Measurements from ENCODE around the gene ATAD2B. TPM values are rescaled to one million over a fixed set of nuclear protein-coding genes. Genes with fewer than 3 reads are reported as not detected.
A peak's percentile ranks its signal among the peaks of the same experiment; 100 is the strongest.

The ATAD2B gene
- total RNA-seq, 4 donors from 2014 or later = 39.0 to 56.9 (median 45.2) TPM

DNA sequence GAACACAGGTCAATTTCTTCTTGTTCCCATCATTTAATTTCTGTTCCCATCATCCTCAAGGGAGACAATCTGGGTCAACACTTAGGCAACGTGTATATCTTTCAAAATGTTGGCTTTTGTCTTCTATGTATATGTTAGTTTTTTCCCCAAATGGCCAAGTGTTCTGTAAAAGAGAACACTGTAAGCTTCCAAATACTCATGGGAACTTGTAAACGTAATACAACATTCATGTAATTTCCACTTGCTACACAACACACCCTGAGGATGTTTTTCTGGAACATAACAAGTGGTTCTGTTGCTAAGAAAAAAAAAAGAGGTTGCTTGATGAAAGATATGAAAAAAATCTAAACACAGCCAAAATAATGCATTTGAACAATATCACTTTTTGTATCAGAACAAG lies 149.1 kb downstream of the ATAD2B start:
- Histone ChIP-seq H3K36me3 (peaks cover 0 to 43% (median 0%) of the 10 kb centered on the region in 3 donors), H3K4me3 (no peak overlapping the region), H3K4me1 (peaks cover 0 to 11% (median 0%) of the 10 kb centered on the region in 4 donors), H3K9me3 (no peaks in the 10 kb centered on the region), H3K27me3 (no peaks in the 10 kb centered on the region), H3K27ac (peak overlapping the region in 2 of 4 donors; percentile 36 to 54)
- peak in 1 of 2 donors; percentile 44 for TF ChIP-seq EP300 (IDR thresholded peaks at IDR 0.05)
- TF ChIP-seq, protein P1, sequence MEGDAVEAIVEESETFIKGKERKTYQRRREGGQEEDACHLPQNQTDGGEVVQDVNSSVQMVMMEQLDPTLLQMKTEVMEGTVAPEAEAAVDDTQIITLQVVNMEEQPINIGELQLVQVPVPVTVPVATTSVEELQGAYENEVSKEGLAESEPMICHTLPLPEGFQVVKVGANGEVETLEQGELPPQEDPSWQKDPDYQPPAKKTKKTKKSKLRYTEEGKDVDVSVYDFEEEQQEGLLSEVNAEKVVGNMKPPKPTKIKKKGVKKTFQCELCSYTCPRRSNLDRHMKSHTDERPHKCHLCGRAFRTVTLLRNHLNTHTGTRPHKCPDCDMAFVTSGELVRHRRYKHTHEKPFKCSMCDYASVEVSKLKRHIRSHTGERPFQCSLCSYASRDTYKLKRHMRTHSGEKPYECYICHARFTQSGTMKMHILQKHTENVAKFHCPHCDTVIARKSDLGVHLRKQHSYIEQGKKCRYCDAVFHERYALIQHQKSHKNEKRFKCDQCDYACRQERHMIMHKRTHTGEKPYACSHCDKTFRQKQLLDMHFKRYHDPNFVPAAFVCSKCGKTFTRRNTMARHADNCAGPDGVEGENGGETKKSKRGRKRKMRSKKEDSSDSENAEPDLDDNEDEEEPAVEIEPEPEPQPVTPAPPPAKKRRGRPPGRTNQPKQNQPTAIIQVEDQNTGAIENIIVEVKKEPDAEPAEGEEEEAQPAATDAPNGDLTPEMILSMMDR (IDR thresholded peaks at IDR 0.05) = no peak
- WGBS, 2 donors = 25 to 27% methylated on average over 2 of the region's 2 CpGs
- DNase-seq (ENCODE audit: low spot score in 2 of 2) = no peak

DNA sequence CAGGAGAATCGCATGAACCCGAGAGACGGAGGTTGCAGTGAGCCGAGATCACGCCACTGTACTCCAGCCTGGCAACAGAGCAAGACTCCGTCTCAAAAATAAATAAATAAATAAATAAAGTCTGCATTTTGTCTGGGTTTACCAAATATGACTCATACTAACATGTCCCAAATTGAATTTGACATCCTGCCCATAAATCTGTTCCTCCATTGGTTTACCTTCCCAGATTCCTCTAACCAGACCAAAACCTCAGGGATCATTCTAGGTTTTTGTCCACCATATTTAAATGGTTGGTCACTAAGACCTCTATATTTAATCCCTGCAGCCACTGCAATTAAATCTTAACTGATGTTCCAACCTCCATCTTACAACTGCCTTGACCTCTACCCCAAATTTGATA lies 150.9 kb downstream of the ATAD2B start:
- 93 to 96% methylated on average over 6 of the region's 6 CpGs for WGBS, 2 donors
- Histone ChIP-seq H3K27me3 (no peaks in the 10 kb centered on the region), H3K9me3 (no peaks in the 10 kb centered on the region), H3K36me3 (peaks cover 0 to 40% (median 0%) of the 10 kb centered on the region in 3 donors), H3K4me1 (peaks cover 0 to 11% (median 0%) of the 10 kb centered on the region in 4 donors), H3K27ac (no peak overlapping the region), H3K4me3 (no peak overlapping the region)
- no peak for DNase-seq (ENCODE audit: low spot score in 2 of 2)
- TF ChIP-seq, protein P1 (IDR thresholded peaks at IDR 0.05) = no peak
- TF ChIP-seq EP300 (IDR thresholded peaks at IDR 0.05) (no peak), POLR2A (IDR thresholded peaks at IDR 0.05) (no peak)

DNA sequence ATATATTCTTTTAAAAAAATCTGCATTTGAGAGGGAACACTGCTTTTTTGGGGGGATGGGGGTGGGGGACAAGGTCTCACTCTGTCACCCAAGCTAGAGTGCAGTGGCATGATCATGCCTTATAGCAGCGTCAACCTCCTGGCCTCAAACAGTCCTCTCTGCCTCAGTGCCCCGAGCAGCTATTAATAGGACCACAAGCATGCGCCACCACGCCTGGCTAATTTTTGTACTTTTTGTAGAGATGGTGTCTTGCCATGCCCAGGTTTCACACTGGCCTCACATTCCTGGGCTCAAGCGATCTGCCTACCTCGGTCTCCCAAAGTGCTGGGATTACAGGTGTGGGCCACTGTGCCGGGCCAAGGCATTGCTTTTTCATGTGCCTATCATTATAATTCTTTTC lies 154.2 kb downstream of the ATAD2B start:
- Histone ChIP-seq H3K27ac (no peak overlapping the region), H3K4me1 (peaks cover 0 to 6% (median 0%) of the 10 kb centered on the region in 4 donors), H3K9me3 (no peaks in the 10 kb centered on the region), H3K4me3 (no peak overlapping the region), H3K27me3 (no peaks in the 10 kb centered on the region), H3K36me3 (peaks cover 0 to 52% (median 0%) of the 10 kb centered on the region in 3 donors)
- DNase-seq (ENCODE audit: low spot score in 2 of 2) = no peak
- 96 to 97% methylated on average over 7 of the region's 7 CpGs for WGBS, 2 donors
- no peak for TF ChIP-seq POLR2A (IDR thresholded peaks at IDR 0.05)
- TF ChIP-seq EP300 (IDR thresholded peaks at IDR 0.05) = no peak
- TF ChIP-seq, protein P1 (IDR thresholded peaks at IDR 0.05) = no peak

DNA sequence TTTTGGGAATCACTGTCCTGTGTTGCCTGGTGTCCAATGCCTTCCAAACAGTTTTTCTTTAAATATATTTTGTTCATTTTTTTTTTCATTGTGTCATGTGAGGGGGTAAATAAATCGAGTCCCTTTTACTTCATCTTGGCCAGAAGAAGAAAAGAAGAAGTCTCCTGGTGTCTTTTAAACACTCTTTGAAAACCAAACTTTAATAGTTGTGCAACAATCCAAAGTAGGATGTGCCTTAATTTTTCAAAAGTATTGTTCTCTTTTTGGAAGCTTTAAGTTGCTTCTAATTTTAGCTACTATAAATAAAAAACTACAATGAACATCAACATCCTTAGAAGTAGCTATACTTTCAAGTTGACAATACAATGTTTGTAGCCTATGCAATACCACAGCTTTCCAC lies 154.9 kb downstream of the ATAD2B start:
- Histone ChIP-seq H3K27me3 (no peaks in the 10 kb centered on the region), H3K36me3 (peaks cover 0 to 52% (median 0%) of the 10 kb centered on the region in 3 donors), H3K9me3 (no peaks in the 10 kb centered on the region), H3K4me1 (no peaks in the 10 kb centered on the region), H3K27ac (no peak overlapping the region), H3K4me3 (no peak overlapping the region)
- no peak for DNase-seq (ENCODE audit: low spot score in 2 of 2)
- WGBS, 2 donors = 77 to 88% methylated on average over 1 of the region's 1 CpG
- TF ChIP-seq EP300 (IDR thresholded peaks at IDR 0.05) (no peak), POLR2A (IDR thresholded peaks at IDR 0.05) (no peak)
- TF ChIP-seq, protein P1 (IDR thresholded peaks at IDR 0.05) = no peak

DNA sequence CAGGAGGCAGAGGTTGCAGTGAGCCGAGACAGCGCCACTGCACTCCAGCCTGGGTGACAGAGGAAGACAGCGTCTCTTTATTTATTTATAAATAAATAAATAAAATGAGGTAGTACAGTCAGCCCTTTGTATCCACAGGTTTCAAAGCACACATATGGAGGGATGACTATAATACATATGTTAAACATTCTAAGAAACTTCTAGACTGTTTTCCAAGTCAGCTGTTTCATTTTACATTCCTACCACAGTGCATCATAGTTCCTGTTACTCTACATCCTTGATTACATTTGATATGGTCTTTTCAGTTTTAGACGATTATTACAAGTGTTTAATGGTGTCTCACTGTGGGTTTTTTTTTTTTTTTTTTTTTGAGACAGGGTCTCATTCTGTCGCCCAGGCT lies 157.6 kb downstream of the ATAD2B start:
- no peak overlapping the region for H3K27ac ChIP-seq
- H3K4me1 ChIP-seq = no peaks in the 10 kb centered on the region
- no peak overlapping the region for H3K4me3 ChIP-seq
- no peak for DNase-seq (ENCODE audit: low spot score in 2 of 2)
- H3K27me3 ChIP-seq = no peaks in the 10 kb centered on the region
- H3K9me3 ChIP-seq = no peaks in the 10 kb centered on the region
- H3K36me3 ChIP-seq = peaks cover 0 to 54% (median 0%) of the 10 kb centered on the region in 3 donors
- TF ChIP-seq POLR2A (IDR thresholded peaks at IDR 0.05) (no peak), EP300 (IDR thresholded peaks at IDR 0.05) (no peak)
- TF ChIP-seq, protein P1 (IDR thresholded peaks at IDR 0.05) = no peak
- WGBS, 2 donors = 87 to 90% methylated on average over 5 of the region's 5 CpGs
